HG03025 (cell line): ENCODE results near the gene BBS9.
"Not testable (repeated sequence)": the region's sequence is repeated elsewhere in the genome, so short reads cannot be mapped to it uniquely, and the experiment has no call there.

Experiments
- ATAC-seq: cut with Tn5 transposase; IDR thresholded peaks from one replicate; pipeline ENCODE4 v1.9.1; 2021; ENCODE audit warnings: mild to moderate bottlenecking, moderate library complexity; ENCODE audit not compliant: unreplicated experiment, low FRiP score

Gene BBS9

GRCh38 chr7:33128990-33129805 is at the start of gene BBS9:
Gene BBS9 (plus strand): TSS chr7:33129564. CDS start chr7:33146253, 16,689 bp downstream.
- ATAC-seq = peak; percentile 100

GRCh38 chr7:33079763-33080690 is 49.3 kb upstream of the BBS9 start:
- no peak for ATAC-seq

GRCh38 chr7:33087356-33087755 is 42.0 kb upstream of the BBS9 start:
- ATAC-seq = no peak

- ATAC-seq = no peak
These were observed 41.5 kb upstream of the BBS9 start for GRCh38 chr7:33087858-33088257.

GRCh38 chr7:33089142-33089541 is 40.2 kb upstream of the BBS9 start:
- no peak for ATAC-seq

- no peak for ATAC-seq
These were observed 38.2 kb upstream of the BBS9 start for GRCh38 chr7:33091111-33091531.

GRCh38 chr7:33091641-33092191 is 37.6 kb upstream of the BBS9 start:
- ATAC-seq = no peak

- ATAC-seq = no peak
These were observed 36.1 kb upstream of the BBS9 start for GRCh38 chr7:33093266-33093665.

GRCh38 chr7:33094745-33095275 is 34.6 kb upstream of the BBS9 start:
- ATAC-seq = not testable (repeated sequence)

- ATAC-seq = no peak
These were observed 30.0 kb upstream of the BBS9 start for GRCh38 chr7:33099154-33099940.

GRCh38 chr7:33100770-33101169 is 28.6 kb upstream of the BBS9 start:
- no peak for ATAC-seq

GRCh38 chr7:33101906-33102305 is 27.5 kb upstream of the BBS9 start:
- ATAC-seq = no peak

GRCh38 chr7:33107136-33108066 is 22.0 kb upstream of the BBS9 start:
- ATAC-seq = no peak

GRCh38 chr7:33108554-33109004 is 20.8 kb upstream of the BBS9 start:
- ATAC-seq = no peak

GRCh38 chr7:33109005-33109757 is 20.2 kb upstream of the BBS9 start, which contains the start of gene RP9:
Gene RP9 (minus strand): TSS chr7:33109404. CDS start chr7:33109372, 32 bp downstream.
- peak; percentile 90 for ATAC-seq

GRCh38 chr7:33109758-33110238 is 19.6 kb upstream of the BBS9 start:
- no peak for ATAC-seq

- ATAC-seq = no peak
These were observed 17.8 kb upstream of the BBS9 start for GRCh38 chr7:33111614-33112013.

- ATAC-seq = no peak
These were observed 14.4 kb upstream of the BBS9 start for GRCh38 chr7:33114976-33115375.
